ENCODE measurements around the gene P2RX7.

Gene P2RX7

DNA sequence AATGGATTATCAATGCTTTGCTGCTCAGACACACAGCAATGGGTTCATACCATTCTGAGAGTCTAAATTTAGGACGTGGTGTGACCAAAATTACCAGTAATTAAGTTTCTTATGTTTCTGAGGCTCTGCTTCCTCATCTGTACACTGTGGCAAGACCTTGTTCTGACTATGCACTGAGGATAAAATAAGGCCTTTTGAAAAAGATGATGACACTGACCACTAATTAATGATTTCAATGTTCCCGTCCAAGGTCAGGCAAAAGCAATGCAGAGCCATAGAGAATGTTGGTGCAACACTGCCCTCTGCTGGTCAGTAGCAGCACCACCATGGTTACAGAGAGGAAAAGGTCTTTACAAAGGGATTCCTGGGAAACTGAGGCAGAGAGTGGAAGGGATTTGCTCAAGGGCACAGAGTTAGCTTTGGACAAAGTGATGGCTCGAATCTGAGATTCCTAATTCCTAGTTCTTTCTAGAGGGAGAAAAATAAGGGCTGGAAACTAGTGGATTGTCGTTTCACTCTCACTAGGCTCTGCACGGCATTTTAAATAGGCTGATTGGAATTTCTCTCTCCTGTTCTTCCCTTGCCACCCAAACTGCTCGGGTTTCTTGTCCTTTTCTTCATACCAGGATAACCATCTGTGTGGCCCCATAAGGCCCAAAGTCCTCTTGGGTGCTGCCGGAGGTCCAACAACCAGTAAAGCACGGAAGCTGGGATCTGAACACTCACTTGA lies 22.3 kb upstream of the P2RX7 start:
- peak; percentile 69 for DNase-seq (ENCODE audit: low spot score)

DNA sequence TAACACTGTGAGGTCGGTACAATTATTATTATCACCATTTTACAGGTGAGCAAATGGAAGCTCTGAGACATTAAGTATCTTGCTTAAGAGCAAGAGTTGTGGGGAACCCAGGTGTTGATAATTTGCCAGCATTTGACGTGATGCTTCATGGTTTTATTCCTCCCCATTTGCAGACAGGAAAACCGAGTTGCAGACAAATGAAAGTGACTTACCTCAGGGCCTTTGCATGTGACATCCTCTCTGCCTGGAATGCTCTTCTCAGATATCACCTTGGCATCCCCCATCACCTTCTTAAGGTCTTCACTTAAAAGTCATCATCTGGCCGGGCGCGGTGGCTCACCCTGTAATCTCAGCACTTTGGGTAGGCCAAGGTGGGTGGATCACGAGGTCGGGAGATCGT lies 21.0 kb upstream of the P2RX7 start:
- DNase-seq (ENCODE audit: low spot score): no peak

DNA sequence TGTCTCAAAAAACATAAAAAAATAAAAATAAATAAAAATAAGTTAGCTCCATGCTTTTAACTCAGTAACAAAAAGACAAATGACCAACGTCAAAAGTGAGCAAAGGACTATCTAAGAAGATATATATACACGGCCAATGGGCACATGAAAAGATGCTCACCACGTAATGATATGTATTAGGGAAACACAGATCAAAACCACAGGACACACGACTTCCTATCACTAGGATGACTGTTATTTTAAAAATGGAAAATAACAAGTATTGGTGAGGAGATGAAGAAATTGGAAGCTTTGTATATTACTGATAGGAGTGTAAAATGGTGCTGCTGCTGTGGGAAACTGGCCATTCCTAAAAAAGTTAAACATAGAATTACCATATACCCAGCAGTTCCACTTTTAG lies 20.2 kb upstream of the P2RX7 start:
- no peak for DNase-seq (ENCODE audit: low spot score)

DNA sequence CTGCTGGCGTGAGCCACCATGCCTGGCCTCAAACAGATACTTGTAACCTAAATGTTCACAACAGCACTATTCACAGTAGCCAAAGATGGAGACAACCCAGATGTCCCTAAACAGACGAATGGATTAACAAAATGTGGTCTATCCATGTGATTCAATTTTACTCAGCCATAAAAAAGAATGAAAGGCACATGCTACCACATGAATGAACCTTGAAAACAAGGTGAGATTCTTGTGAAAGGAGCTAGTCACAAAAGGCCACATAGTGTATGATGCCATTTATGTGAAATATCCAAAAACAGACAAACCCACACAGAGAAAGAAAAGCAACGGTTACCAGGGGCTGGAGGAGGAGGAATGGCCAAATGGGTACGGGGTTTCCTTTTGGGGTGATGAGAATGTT lies 19.6 kb upstream of the P2RX7 start:
- no peak for DNase-seq (ENCODE audit: low spot score)

DNA sequence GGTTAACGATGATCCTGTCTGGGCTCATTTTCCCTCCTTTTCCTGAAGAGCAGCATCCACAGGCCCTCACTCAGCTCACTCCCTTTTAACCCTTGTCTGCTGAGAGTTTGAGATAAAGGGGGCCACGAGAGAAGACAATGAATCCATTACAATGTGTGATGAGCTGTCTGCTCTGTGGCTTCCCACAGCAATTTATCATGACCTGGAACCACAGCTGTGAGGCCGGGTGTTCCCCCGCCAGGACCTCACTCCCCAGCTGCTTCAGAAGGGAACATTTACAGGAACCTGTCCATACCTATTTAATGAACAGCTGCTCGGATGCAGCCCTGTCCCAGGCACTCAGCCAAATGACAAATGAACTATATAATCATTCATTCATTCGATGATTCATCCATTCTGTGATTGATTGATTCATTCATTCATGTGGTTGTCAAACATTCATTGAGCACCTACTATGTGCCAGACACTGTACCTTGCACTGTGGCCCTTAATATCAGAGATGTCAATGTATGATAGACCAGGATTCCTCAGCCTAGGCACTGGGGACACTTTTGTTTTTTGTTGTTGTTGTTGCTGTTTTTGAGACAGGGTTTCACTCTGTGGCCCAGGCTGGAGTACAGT lies 18.5 kb upstream of the P2RX7 start:
- no peak for DNase-seq (ENCODE audit: low spot score)

DNA sequence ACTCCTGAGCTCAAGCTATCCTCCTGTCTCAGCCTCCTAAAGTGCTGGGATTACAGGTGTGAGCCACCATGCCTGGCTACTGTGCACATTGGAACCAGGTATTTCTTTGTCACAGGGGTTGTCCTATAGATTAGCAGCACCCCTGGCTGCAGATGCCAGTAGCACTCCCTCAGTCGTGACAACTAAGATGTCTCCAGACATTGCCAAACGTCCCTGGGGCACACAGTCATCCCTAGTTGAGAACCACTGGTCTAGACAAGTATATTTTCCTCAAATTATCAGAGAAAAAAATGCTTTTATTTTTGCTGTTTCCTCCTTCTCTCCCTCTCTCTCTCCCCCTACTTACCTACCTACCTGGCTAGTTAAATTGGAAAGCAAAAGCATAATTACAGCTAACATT lies 17.9 kb upstream of the P2RX7 start:
- no peak for DNase-seq (ENCODE audit: low spot score)

DNA sequence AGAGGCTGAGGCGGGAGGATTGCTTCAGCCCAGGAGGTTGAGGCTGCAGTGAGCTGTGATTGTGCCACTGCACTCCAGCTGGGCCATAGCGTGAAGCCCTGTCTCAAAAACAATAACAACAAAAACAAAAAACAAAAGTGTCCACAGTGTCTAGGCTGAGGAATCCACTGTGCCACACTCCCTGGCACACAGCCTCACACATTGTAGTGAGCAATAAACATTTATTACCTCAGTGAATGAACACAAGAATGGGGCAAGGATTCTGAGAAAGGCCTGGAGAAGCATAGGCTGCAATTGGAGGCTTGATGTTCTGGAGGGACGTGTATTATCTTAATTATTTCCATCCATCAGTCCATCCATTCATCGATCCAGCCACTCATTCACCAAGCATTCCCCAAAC lies 17.1 kb upstream of the P2RX7 start:
- DNase-seq (ENCODE audit: low spot score): no peak

DNA sequence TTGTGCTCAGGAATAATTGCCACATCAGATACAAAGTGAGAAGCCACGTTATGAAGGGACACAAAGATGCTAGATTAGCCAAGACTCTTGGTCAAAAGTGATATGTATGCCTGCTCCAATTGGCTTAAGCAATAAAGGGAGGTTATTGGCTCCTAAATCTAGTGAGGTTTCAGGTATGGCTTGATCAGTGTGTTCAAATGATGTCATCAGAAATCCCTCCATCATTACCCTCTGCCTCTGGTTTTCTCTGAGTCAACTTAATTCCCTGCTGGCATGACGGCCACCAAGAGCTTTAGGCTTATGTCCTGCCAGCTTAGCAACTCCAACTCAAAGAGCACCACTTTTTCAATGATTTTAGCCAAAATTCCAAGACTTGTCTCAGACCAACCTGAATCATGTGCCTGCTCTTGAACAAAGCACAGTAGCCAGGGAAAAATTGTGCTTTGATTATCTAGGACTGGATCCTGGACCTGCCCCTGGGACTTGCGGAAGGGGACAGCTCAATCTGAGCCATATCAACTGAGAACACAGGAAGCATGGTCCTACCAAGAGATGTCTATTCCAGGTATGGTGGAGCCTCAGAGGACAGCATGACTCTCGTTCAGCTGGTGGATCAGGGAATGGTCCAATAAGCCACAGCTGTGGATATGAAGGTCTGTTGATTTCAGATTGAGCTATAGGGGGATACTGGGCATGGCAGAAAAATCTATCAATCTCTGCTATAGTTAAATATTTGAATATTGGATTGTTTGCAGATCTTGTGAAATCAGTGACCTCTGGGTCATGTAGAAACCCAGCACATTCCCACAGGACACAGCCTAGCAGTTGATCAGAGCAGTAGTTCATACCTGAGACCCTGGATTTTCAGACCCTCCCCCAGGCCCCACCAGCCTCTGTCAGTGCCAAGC lies 16.1 kb upstream of the P2RX7 start:
- DNase-seq (ENCODE audit: low spot score): no peak

DNA sequence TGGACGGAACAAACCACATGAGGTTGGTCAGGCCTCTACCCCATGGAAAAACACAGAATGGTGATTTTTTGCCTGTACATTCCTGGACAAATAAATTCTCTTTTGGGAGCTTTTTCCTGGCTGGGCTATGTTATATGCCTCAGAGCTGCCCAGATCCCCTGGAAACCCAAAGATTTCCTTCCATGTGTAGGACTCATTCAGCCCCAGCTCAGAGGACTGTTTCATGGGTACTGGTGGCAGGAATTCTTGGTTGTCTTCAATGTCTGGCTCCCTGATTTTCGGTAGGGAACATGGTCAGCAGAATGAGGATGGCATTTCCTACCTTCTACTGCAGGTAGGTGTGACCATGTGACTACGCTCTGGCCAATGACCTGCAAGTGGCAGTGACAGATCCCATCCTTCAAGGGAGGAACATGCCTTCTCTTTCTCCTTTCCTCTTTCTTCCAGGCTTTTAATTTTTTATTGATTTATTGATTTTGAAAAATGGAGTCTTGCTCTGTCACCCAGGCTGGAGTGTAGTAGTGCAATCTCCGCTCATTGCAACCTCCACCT lies 15.4 kb upstream of the P2RX7 start:
- no peak for DNase-seq (ENCODE audit: low spot score)

DNA sequence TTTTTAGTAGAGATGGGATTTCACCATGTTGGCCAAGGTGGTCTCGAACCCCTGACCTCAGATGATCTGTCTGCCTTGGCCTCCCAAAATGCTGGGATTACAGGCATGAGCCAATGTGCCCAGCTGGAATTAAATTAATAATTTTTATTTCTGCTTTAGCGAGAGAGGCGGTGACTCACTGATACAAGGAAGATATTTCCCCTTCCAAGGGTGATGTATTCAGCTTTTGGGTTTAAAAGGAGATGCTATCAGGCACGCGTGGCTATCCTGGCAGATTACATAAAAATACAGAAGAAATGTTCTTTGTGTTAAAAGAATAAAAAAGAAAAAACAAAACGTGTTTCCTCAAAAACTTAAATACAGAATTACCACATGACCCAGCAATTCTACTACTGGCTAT lies 12.4 kb upstream of the P2RX7 start:
- DNase-seq (ENCODE audit: low spot score): no peak

DNA sequence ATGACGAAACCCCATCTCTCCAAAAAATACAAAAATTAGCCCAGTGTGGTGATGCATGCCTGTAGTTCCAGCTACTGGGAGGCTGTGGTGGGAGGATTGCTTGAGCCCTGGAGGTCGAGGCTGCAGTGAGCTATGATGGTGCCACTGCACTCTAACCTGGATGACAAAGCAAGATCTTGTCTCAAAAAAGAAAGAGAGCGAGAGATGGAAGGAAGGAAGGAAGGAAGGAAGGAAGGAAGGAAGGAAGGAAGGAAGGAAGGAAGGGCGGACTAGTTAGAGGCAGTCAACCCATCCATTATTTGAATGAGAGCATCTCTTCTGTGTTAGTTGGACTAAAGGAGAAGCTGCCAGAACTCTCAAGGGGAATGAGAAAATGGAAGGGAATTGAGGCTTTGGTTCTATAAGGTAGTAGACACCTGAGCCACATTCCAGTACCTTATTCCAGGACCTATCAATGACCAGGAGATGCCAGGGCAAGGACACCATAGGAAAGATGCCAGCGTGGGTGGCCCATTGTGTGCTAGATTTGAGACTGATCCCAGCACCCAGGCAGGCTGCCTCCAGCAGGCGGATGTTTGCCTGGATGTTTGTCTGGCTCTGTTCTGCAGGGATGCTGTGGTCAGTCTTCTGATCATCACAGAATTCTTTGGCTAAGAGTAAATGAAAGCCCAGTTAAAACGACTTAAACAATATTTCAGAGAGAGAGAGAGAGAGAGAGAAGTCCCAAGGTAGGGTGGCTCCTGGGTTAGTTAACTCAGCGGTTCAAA lies 11.5 kb upstream of the P2RX7 start:
- DNase-seq (ENCODE audit: low spot score): no peak

DNA sequence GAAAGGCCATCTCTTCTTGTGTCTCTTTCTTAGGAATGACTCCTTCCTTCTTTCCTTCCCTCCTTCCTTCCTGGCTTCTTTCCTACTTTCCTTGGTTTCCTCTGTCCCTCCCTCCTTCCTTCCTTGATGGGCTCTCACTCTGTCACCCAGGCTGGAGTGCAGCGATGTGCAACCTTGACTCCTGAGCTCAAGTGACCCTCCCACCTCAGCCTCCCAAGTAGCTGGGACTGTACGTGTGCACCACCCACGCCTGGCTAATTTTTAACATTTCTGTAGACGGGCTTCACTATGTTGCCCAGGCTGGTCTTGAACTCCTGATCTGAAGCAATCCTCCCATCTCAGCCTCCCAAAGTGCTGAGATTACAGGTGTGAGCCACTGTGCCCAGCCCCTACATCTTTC lies 10.9 kb upstream of the P2RX7 start:
- DNase-seq (ENCODE audit: low spot score): no peak

DNA sequence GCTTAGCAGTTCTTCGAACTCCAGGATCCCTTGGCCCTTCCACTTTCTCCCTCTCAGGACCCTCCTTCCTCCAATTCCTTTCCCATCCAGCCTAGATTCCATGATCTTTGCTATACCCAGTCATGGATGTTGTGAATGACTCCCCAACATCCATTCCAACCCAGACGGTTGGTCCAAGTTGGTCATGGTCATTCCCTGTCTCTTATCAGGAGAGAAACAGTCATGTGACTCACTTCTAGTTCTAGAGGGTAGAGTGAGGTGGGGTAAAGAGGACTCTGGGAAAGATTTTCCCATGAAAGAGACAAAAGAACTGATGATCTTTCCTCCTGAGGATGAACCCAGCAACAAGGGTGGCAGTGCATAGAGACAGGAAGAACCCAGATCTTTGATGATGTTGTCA lies 9.2 kb upstream of the P2RX7 start:
- DNase-seq (ENCODE audit: low spot score): no peak

DNA sequence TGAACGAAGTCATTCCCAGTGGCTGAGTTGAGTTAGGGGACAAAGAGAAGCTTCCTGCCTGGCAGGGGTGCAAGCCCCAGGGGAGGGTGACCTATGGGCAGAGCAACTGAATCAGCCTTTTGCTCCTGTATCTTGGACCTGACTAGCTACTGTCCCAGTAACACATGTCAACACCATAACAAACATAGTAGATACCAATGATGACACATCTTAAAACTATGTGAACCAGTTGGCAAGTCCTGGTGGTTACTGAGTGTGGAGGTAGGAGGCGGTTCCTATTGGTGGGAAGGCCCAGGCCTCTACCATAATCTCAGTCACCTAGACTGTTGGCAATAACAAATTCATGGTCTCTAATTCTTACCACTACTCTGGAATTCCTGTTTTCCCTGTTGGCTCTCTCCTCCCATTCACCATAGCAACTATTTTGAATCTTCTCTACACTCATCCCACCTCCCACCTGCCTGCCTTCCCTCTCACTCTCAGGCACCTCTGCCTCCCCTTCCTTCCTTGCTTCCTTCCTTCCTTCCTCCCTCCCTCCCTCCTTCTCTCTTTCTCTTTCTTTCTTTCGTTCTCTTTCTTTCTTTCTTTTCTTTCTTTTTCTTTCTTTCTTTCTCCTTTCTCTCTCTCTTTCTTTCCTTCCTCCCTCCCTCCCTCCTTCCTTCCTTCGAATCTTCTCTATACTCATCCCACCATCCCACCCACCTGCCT lies 8.1 kb upstream of the P2RX7 start:
- no peak for DNase-seq (ENCODE audit: low spot score)

DNA sequence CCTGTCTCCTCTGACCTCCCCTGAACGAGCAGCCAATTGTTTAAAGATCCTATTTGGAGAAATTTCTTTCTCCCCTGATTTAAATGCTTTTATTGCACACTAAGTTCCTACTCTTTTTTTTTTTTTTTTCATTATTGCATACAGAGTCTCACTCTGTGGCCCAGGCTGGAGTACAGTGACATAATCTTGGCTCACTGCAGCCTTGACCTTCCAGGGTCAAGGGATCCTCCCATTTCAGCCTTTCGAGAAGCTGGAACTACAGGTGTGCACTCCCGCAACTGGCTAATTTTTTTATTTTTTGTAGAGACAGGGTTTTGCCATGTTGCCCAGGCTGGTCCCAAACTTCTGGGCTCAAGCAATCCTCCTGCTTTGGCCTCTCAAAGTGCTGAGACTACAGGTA lies 5.2 kb upstream of the P2RX7 start:
- no peak for DNase-seq (ENCODE audit: low spot score)

DNA sequence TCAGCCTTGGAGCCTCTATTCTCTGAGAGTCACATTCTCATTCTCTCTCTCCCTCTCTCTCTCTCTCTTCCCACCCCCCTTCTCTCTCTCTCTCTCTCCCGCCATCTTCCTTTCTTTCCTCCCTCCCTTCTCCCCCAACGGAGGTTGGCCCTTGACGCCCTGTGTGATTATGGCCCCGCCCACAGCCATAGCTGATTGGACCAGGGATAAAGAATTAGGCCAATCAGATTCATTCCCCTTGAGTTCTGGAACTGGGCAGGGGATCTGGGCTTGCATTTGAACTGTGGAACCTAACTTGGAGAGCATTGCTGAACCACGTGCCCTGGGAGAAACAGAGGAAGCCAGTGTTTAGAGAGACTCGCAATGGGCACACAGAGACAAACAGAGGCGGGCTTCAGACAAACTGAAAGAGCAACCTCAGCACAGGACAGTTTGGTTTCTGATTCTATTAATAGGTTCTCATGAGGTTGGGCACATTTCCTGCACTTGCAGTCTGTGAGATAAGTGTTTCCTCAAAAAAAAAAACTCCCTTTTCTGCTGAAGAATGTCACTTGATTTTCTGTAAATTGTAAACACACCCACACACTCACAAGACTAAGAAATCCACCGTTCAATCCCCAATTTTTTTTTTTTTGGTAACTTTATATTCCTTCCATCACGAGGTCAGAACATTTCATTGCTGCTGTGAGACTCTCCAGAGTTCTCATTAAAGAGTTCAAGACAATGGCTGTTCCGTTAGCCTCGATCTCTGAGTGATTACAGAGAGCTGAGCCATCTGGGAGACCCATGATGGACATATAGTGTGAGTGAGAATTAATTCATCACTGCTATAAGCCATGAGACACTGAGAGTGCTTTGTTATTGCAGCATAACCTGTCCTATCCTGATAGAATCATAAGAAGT lies 3.5 kb upstream of the P2RX7 start:
- DNase-seq (ENCODE audit: low spot score): peak; percentile 41

DNA sequence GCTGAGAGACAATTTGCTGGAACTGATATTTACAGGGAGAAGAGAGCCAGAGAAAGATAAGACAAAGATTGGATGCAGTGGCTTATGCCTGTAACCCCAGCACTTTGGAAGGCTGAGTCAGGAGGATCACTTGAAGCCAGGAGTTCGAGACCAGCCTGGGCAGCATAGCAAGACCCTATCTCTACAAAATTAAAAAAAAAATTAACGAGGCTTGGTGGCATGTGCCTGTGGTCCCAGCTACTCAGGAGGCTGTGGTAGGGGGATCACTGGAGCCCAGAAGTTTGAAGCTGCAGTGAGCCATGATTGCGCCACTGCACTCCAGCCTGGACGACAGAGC lies 2.9 kb upstream of the P2RX7 start:
- DNase-seq (ENCODE audit: low spot score): no peak

DNA sequence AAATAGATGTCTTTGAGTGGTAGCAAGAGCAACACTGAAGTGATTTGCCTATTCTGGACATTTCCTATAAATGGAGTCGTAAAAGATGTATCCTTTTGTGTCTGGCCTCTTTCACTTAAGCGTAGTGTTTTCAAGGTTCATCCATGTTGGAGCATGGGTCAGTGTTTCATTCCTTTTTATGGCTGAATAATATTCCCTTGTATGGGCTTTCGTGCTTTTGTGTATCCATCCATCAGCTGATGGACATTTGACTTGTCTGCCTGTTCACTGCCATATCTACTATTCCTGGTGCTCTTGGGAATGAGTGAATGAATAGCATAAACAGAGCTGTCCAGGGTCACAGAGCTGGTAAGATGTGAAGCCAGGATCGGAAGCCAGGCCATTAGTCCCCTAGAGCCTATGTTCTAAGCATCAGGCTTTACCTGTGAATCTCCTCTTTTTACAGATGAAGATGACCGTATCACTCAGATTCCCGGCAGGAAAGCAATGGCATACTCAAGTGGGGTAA lies 1.8 kb upstream of the P2RX7 start:
- DNase-seq (ENCODE audit: low spot score): no peak

DNA sequence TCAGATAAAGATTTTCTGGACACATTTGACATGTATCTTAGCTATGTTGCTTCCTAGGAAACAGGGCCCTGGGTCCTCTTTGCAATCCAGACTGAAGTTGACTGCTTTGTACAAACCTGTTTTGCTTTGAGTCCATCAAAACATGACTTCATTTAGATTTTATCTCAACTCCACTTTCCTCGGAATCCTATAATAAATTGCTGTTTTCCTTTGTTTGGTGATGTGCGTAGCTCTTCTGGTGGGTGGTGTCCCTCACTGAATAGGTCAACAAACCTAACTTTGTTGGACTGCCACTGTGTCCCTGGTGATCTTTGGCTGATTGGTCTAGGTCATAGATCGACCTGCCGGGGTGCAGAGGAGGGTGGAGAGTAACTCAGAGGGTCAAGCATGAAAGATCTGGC lies 735 bp upstream of the P2RX7 start:
- no peak for DNase-seq (ENCODE audit: low spot score)

DNA sequence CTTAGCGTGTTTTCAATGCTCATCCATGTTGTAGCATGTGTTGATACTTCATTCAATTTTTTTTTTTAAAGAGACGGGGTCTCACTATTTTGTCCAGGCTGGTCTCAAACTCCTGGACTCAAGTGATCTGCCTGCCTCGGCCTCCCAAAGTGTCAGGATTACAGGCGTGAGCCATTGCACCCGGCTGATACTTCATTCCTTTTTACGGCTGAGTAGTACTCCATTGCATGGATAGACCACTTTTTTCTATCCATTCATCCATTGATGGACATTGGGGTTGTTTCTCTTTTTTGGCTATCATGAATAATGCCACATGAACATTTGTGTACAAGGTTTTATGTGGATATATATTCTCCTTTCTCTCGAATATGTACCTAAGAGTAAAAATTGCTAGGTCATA lies 1.2 kb downstream of the P2RX7 start:
- no peak for DNase-seq (ENCODE audit: low spot score)

Data from SK-N-DZ (cell line).